Activated T-helper 1 cell treated with anti-CD3 and anti-CD28 coated beads, Interleukin-2, amount 50 U/mL, for 16 hours (primary cell): ENCODE data around the gene PLAAT3.
A peak's percentile ranks its signal among the peaks of the same experiment; 100 is the strongest.
"Not testable (repeated sequence)": the region's sequence is repeated elsewhere in the genome, so short reads cannot be mapped to it uniquely, and the experiment has no call there.

ENCODE experiments used
- DNase-seq, 2 donors: peaks; one replicate each; pipeline ENCODE4 v3.0.0-alpha.2; 2020; ENCODE audit warnings: low read depth in 1 of 2, low spot score in 1 of 2

Gene PLAAT3

DNA sequence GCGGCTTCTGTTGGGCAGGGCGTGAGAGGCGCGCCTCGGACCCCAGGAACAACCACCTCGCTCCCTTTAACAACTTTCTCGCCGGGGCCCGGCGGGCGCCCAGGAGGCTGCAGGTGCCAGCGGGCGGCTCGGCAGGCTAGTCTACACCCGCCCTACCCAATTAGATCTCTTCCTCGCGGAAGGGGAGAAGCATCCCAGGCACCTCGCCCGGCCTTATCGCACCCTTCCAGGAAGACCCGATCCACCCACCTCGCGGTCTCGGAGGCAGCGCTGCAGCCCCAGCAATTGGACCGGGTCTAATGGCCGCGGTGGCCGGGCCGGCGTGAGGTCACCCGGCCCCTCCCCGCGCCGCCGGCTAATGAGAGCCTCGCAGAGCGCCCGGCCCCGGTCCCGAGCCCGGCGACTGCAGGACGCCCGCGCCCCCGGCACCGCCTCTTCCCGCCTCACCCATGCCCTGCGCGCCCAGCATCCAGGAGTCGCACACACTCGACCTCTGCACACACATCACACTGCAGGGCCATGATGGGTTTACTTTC lies at the start of gene PLAAT3:
Gene PLAAT3, minus strand, starts transcription at position 298 of the 536 bp plus-strand sequence. CDS start 419 bp downstream, outside the sequence.
- DNase-seq = peak in 1 of 2 donors; percentile 10

DNA sequence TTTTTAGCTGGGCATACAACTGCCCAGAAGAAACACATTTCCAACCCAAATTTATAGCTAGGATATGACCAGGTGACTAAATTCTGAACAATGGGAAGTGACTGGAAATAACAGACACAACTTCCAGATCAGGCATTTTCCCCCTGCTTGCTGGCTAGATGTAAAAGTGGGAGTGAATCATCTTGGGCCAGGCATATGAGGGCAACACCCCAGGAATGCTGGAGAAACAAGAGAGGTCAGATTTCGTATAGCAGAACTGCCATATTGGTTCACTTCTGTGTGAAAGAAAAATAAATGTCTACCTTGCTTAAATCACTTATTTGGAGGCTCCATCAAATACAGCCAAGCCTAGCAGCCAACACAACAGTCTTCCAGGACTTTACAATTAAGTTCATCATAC lies 49.6 kb upstream of the PLAAT3 start:
- no peak for DNase-seq

DNA sequence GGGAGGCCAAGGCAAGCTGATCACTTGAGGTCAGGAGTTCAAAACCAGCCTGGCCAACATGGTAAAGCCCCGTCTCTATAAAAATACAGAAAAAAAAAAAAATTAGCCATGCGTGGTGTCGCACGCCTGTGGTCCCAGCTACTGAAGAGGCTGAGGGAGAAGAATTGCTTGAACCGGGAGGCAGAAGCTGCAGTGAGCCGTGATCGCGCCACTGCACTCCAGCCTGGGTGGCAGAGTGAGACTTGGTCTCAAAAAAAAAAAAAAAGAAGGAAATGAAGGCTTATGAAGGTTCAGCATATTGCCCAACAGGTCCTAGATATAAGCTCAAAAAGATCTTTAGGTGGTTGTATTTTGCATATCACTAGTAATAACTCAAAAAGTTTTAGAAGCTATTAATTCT lies 46.7 kb upstream of the PLAAT3 start:
- DNase-seq = no peak

DNA sequence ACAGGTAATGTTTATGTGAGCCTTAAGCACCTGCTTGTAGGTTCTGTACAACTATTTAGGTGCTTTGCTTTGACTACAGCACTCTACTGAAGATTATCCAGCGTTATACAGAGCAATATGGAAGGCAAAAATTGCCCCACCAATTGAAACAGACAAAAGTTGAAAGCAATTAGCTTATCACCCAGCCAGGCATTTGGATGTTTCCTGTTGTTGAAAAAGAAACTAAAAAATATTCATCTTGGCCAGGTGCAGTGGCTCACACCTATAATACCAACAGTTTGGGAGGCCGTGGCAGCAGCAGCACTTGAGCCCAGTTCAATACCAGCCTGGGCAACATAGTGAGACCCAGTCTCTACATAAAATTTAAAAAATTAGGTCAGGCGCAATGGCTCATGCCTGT lies 38.4 kb upstream of the PLAAT3 start:
- no peak for DNase-seq

DNA sequence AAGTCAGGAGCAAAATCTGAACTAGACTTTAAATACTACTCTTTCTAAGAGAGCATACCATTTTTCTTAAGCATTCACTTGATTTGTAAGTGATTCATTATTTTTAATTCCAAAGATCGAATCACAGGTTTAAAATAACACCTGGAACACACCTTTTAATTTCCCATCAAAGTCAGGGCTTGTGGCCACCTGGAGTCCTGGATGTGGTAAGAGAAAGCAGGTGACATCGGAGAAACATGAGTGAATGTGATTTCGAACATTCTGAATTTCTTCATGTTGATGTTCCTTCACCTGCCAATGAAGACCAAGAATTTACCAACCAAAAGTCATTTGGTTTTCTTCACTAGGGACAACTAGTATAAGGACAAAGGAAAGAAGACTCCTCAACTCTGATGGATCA lies 29.0 kb upstream of the PLAAT3 start:
- no peak for DNase-seq

DNA sequence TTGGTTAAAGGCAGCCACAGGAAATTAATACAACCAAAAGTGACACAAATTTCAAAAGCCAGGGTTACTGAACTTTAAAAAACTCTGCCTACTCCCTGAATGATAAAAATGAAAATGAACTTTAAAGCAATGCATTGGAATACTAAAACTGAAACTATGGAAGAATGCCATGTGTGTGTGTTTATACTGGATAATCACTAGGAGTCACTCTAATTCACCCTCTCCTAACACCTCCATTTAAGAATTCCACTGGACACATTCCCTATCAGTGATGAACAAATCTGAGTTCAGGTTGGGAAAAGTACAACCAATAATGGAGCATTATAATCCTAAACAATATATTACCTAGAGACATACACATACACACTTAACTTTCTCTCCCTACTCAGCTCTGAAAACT lies 27.5 kb upstream of the PLAAT3 start:
- DNase-seq = no peak

DNA sequence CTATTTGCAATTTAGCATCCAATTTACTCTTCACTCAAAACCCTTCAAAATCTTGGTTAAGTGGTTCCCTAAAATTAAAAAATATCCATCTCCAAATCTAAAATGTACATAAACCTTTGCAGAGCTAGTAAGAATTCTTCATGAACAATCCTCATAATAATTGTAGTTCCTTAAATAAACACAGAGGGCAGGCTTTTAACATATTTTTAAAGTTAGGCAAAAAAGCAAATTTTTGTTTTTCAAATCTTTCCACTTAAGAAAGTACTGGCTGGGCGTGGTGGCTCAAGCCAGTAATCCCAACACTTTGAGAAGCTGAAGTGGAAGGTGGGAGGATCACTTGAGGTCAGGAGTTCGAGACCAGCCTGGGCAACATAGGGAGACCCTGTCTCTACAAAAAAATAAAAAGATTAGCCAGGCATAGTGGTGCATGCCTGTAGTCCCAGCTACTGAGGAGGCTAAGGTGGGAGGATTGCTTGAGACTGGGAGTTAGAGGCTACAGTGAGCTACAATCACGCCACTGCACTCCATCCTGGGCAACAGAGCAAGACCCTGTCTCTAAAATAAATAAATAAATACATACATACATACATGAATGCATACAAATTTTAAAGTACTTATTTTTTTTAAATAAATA lies 25.1 kb upstream of the PLAAT3 start:
- DNase-seq = no peak

DNA sequence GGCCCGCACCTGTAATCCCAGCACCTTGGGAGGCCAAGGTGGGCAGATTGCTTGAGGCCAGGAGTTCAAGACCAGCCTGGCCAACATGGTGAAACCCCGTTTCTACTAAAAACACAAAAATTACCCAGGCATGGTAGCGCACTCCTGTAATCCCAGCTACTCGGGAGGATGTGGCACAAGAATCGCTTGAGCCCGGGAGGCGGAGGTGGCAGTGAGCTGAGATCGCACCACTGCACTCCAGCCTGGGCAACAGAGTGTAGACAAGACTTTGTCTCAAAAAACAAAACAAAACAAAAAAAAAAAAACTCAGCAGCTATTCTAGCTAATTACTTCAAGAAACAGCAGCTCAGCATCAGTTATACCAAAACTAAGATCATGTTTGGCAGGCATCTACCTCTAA lies 24.2 kb upstream of the PLAAT3 start:
- DNase-seq = not testable (repeated sequence)

DNA sequence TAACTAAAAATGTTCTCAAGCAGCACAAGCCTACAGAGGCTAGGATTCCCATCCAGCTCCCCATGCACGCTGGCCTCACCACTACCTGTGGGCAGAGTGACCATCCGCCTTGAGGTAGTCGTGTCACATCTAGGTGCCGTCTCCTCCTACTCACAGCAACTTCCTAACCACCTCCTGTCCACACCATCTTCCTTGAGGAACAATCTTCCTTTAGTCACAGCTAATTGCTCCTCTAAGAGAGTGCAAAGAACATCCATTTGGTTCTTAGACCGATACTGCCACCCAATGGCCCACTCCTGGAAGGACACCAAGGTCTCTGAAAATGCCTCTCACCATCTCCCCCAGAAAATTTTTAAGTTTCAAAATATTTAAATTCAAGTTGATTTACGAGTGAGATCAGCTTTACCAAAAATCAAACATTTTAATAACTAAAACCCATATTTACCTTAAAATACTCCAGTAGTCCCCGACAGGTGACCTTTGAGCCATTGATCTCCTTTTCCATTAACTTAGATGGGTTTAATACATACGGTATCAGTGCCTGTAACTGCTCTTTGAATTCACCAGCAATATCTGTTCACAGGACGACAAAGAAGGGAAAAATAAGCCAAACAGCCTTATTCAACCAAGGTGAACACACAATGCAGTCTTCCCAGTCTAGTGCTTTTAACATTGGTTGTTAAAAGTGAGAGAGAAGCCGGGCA lies 21.7 kb upstream of the PLAAT3 start:
- DNase-seq = peak; percentile 40 to 42

DNA sequence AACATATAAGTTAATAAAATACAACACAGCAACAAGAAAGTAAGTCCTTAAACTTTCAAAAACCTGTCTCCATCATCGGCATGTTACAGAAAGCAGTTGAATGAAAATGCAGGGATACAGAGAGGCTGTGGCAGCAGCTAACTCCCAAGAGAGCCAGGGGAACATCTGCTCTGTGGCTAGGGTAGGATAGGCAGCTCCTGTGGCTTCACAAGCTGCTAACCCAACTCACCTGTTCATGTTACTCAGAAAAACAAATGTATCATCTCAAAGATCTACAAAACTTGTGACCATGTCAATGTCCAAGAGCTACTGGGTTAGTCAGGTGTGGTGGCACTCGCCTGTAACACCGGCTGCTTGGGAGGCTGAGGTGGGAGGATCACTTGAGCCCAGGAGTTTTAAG lies 15.2 kb upstream of the PLAAT3 start:
- no peak for DNase-seq

DNA sequence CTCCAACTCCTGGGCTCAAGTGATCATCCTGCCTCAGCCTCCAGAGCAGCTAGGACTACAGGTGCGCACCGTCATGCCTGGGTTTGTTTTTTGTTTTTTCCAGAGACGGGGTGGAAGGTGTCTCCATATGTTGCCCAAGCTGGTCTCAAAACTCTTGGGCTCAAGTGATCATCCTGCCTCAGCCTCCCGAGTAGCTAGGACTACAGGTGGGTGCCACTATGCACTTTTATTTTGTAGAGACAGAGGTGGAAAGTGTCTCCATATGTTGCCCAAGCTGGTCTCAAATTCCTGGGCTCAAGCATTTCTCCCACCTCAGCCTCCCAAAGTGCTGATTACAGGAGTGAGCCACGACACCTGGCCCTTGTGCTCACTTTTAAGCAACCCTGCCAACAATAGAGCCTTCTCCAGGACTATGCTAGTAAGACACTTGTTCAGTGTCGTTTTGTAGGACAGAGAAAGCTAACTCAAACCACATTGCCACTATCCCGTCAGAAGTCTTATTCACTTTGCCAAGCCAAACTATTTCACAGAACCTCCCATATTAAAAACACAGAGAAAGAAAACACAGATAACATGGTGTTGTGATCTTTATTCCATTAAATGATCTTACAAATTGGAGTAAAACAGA lies 9.4 kb upstream of the PLAAT3 start:
- no peak for DNase-seq

DNA sequence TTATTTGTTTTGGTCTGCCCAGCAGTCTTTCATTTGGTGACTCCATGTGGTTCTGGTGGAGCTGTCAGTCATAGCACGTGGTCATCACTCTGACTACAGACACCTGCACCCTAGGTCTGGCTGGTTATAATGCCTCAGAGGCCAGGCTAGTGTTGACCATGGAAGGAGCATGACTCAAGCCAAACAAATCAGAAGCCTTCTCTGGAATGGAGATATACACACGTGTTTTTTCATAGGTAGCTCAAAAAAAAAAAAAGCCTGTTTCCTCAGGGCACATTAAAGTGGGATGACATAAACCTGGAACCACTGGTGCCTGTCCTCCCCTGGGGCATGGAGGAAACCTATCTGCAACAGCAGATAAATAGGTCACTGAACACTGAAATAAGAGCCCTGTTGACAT lies 8.1 kb upstream of the PLAAT3 start:
- no peak for DNase-seq

DNA sequence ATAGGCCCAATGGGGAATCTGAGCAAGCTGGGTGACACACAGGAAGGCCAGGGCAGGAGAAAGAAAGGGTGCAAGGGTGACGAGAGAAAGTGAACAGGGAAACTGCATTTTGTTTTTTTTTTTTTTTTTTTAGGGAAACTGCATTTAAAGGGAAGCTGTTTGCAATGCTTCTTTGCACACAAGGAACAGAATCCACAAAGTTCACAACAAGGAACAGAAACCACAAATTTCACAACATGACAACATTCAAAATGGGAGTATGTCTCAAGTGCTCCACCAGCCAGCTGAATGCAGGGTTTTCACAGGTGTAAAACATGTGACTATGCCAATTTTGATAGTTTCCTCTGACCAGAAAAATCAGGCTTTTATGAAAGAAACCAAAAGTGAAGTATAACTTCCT lies 6.8 kb upstream of the PLAAT3 start:
- DNase-seq = no peak

DNA sequence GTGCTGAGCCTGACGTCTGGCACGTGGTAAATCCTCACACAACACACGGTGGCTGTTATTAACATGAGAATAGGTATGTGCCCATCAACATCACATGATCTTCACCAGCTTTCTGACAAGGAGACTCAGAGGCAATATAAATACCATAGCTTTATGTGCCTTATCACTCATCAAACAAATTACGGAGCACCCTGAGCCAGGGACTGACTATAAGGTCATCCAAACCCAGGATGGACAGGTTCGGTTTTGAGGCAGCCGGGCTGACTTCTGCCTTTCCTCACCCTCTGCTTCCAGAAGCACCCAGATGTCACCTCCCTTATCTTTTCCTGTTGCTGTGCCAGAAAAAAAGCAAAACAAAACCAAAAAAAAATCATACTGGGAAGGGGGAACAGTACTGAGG lies 5.7 kb upstream of the PLAAT3 start:
- DNase-seq = no peak

DNA sequence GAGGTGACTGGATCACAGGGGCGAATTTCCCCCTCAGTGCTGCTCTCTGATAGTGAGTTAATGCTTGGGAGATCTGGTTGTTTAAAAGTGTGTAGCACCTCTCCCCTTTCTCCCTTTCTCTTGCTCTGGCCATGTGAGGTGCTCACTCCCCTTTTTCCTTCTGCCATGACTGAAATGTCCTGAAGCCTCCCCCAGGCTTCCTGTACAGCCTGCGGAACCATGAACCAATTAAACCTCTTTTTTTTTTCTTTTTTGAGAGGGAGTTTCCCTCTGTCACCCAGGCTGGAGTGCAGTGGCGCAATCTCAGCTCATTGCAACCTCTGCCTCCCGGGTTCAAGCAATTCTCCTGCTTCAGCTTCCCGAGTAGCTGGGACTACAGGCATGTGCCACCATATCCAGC lies 3.5 kb upstream of the PLAAT3 start:
- not testable (repeated sequence) for DNase-seq

DNA sequence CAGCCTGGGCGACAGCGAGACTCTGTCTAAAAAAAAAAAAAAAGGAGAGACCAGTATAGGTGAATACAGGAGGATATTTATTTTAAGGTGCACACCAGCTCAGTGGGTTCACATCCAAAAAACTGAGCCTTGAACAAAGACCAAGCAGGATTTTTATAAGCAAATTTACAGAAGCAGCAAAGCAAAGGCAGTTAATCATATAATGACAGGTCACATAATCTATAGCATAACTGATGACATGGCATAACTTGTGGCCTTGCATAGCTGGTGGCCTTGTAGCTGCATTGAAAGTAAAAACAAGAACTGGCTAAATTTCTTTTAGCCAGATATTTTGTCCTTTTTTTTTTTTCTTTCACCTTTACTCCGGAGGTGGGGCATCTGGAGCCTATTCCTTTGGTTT lies 2.7 kb upstream of the PLAAT3 start:
- DNase-seq = no peak

DNA sequence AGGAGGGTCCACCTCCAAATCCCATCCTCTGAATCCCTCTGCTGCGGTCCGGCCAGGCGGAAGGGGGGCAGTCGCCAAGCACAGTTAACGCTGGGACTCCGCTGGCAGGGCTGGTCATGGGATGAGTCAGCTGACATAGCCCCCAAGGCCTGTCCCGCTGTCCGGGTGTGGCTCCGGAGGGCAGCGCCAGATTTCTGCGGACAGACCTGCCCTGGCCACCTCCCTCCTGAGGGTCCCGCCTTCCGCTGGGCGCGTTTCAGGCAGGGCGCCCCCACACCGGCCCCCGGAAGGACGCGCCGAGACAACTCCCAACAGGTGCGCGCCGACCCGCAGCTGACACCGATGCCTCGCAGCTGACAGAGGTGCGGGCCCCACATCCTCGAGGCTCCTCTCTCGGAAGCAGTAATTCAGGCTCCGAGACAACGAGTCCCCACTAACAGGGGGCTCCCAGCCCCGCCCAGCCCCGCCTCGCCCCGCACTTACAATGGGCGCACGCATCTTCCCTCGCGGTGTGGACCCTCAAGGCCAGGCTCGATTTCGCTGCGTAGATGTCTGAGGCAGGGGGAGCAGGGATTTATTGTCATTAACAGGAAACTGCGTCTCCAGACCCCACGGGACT lies 607 bp downstream of the PLAAT3 start:
- peak in 1 of 2 donors; percentile 6 for DNase-seq

DNA sequence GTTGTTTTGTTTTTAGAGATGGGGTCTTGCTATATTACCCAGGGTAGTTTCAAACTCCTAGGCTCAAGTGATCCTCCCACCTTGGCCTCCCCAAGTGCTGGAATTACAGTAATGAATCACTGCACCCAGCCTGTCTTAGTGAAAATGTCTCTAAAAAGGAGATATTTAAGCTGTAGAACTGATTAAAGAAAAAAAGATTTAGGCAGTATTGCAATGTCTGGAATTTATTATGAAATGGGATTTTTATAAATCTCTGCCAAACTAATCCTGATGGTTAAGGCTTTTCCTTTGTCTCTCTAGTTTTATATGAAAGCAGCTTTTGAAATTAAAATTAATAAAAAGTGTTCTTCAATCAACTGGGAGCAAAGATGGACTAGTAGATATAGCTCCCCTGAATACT lies 2.1 kb downstream of the PLAAT3 start:
- no peak for DNase-seq

DNA sequence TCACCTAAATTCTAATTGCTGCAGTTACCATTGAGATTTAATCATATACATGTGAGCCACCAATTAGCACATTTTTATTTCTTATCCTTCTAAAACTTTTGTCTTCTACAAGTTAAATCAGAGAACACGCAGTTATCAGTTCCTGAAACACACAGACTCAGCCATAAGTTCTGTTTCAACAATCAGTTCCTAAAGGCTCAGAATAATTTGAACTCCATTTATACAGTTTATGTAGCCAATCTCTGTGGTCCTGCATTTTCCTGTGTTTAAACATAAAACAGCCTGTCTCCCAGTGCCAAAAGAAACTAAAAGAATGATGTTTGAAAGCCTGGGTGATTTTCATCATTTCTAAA lies 2.9 kb downstream of the PLAAT3 start:
- DNase-seq = no peak

DNA sequence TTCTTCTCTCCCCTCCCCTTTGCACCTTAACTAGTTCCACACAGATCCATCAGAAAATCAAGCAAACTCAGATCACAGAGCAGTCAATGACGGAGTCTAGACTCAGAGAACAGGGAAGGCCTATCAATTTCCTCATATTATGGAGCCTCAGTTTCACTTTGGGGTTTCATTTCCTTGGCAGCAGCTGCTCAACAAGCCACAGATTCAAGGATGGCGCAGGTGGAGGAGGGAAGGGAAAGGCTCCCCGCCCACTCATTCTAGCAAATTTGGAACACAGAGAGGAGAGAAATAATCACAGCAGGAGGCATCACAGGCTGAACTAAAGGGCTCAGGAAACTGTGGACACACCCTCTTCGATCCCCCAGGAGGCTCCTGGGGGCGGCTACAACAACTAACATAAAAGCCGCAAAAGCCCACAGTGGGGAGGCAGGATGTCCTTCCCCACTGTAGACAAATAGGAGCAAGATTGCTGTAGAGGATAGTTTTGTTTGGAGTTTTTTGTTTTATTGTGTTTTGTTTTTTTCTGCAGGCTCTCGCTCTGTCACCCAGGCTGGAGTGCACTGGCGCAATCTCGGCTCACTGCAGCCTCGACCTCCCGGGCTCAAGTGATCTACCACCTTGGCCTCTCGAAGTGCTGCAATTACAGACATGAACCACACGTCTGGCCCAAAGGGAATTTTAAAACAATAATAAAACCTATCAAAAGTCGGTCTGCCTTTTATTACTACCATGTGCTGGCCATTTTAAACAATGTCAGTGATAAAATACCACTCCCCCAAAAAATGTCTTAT lies 3.4 kb downstream of the PLAAT3 start:
- no peak for DNase-seq

DNA sequence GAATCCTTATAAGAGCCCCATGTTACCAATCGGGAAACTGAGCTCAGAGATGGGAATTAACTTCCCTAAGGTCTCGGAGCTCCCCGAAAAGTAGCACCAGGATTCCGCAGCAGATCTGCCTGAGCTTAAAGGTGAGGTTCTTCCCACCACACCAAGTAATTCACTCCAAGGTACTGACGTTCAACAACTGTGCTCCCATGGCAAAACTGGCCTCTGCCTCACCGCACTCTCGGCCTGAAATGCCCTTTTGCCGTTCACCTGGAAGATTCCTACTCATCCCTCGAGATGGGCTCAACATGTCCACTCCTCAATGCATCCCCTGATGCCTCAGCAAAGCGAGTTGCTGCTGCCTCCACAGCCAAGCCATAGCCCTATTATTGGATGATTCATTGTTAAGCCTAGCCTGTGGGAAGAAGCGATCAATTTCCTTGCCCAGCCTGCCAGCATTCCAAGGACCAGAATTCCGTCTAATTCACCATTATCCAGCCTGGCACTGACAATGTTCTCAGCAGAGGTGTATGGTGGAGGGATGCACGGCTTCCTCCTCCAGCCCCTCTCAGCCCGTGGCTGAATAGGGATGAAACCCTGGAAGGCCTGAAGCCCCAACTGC lies 4.2 kb downstream of the PLAAT3 start:
- DNase-seq = no peak
